A549 (cell line): ENCODE data around the gene BUB1B. TPM values are rescaled to one million over a fixed set of nuclear protein-coding genes. Genes with fewer than 3 reads are reported as not detected.
"Not testable (repeated sequence)": the region's sequence is repeated elsewhere in the genome, so short reads cannot be mapped to it uniquely, and the experiment has no call there.

Experiments used
- ATAC-seq, 2 experiments: fragments of 200-7000 bp in 1 of 2; fragments of >200 bp in 1 of 2; cut with Nextera tagmentation in 1 of 2; cut with Tn5 transposase in 1 of 2; 3 replicates each; pipeline versions ENCODE4 v1.8.0 to v1.9.1; 2018 to 2020; ENCODE audit warnings: mild to moderate bottlenecking in 1 of 2, moderate library complexity in 1 of 2
- CTCF ChIA-PET: fragments of 300-600 bp; sonication (Branson Sonifier 250); formaldehyde crosslinking; extraction: SDS; loops from one replicate; lab custom pipeline; 2021; ENCODE audit warnings: antibody characterized with exemption, inconsistent platforms; lab: Yijun Ruan, JAX
- POLR2A ChIA-PET: fragments of 350-600 bp; formaldehyde crosslinking; extraction: SDS; loops from one replicate; lab custom pipeline; 2021; ENCODE audit warnings: antibody characterized with exemption, inconsistent platforms; lab: Yijun Ruan, JAX
- DNase-seq, 2 experiments: peaks; one replicate each; pipeline versions ENCODE4 v3.0.0 to v3.0.0-alpha.2; 2011 to 2016; ENCODE audit warnings: low read depth in 1 of 2, low spot score in 1 of 2
- FAIRE-seq: peaks from 2 replicates; lab custom pipeline; 2011; peaks lifted over from hg19 to GRCh38; lab: Jason Lieb, UNC
- H3K27ac ChIP-seq, 2 experiments: fragments of >200 bp; sonication (Bioruptor Twin); formaldehyde crosslinking; 3 replicates each; pipeline ENCODE4 v1.5.1; 2016 to 2017
- H3K4me1 ChIP-seq: fragments of >200 bp; sonication (Bioruptor Twin); formaldehyde crosslinking; 3 replicates; pipeline ENCODE4 v1.6.1; 2016
- H3K4me2 ChIP-seq: fragments of >200 bp; sonication (Bioruptor Twin); formaldehyde crosslinking; 3 replicates; pipeline ENCODE4 v1.6.1; 2016
- H3K4me3 ChIP-seq: fragments of >200 bp; sonication (Bioruptor Twin); formaldehyde crosslinking; 3 replicates; pipeline ENCODE4 v1.5.1; 2016
- H3K9me3 ChIP-seq: fragments of >200 bp; sonication (Bioruptor Twin); formaldehyde crosslinking; 3 replicates; pipeline ENCODE4 v1.6.1; 2016
- CBX8 ChIP-seq: fragments of 200-600 bp; sonication (generic); IDR thresholded peaks from 2 replicates; pipeline ENCODE4 v1.6.1; 2016
- CHD2 ChIP-seq: fragments of 150-350 bp; IDR thresholded peaks from 2 replicates; pipeline ENCODE4 v1.6.1; 2014; ENCODE audit warnings: low read length; ENCODE audit not compliant: partially characterized antibody
- CHD4 ChIP-seq: fragments of 200-600 bp; sonication (generic); IDR thresholded peaks from 2 replicates; pipeline ENCODE4 v1.6.1; 2016; ENCODE audit warnings: antibody characterized with exemption, mild to moderate bottlenecking, borderline replicate concordance
- CTCF ChIP-seq: fragments of >200 bp; sonication (Bioruptor Twin); formaldehyde crosslinking; IDR thresholded peaks from 3 replicates; pipeline ENCODE4 v1.5.1; 2016
- EHMT2 ChIP-seq: fragments of 200-600 bp; sonication (generic); IDR thresholded peaks from 2 replicates; pipeline ENCODE4 v1.6.1; 2016; ENCODE audit warnings: antibody characterized with exemption, low read depth, mild to moderate bottlenecking, moderate library complexity
- ELK1 ChIP-seq: fragments of 150-350 bp; IDR thresholded peaks from 2 replicates; pipeline ENCODE4 v1.6.1; 2014; ENCODE audit warnings: low read depth, mild to moderate bottlenecking, low read length
- EP300 ChIP-seq, 2 experiments: fragments of >200 bp; sonication (Bioruptor Twin); formaldehyde crosslinking; IDR thresholded peaks; 2 replicates in 1 of 2; 3 replicates in 1 of 2; pipeline ENCODE4 v1.6.1; 2016 to 2017
- FOXS1 ChIP-seq: fragments of 250-450 bp; sonication (Bioruptor Pico); IDR thresholded peaks from 2 replicates; pipeline ENCODE4 v1.5.0; 2020; ENCODE audit warnings: mild to moderate bottlenecking, moderate library complexity
- HDAC2 ChIP-seq: fragments of 200-600 bp; sonication (generic); IDR thresholded peaks from 2 replicates; pipeline ENCODE4 v1.6.1; 2016
- HMGXB4 ChIP-seq: fragments of 250-450 bp; sonication (Bioruptor Pico); IDR thresholded peaks from 2 replicates; pipeline ENCODE4 v1.5.0; 2021; ENCODE audit warnings: mild to moderate bottlenecking, moderate library complexity, borderline replicate concordance
- HOXB5 ChIP-seq: fragments of 250-450 bp; sonication (Bioruptor Pico); IDR thresholded peaks from 2 replicates; pipeline ENCODE4 v1.5.0; 2020; ENCODE audit warnings: mild to moderate bottlenecking, moderate library complexity
- JUN ChIP-seq, 2 experiments: fragments of >200 bp; sonication (Bioruptor Twin); formaldehyde crosslinking; IDR thresholded peaks; 2 replicates in 1 of 2; 3 replicates in 1 of 2; pipeline ENCODE4 v1.6.1; 2016 to 2017
- MAX ChIP-seq: IDR thresholded peaks from 2 replicates; pipeline ENCODE4 v1.6.1; 2012
- MAZ ChIP-seq: fragments of 150-350 bp; IDR thresholded peaks from 2 replicates; pipeline ENCODE4 v1.6.1; 2014; ENCODE audit warnings: antibody characterized with exemption, low read depth, low read length, borderline replicate concordance
- NFE2L2 ChIP-seq: fragments of 150-350 bp; conservative IDR thresholded peaks from 2 replicates; pipeline ENCODE4 v1.6.1; 2014; ENCODE audit warnings: low read length
- NPAS2 ChIP-seq: fragments of 250-450 bp; sonication (Bioruptor Pico); IDR thresholded peaks from 2 replicates; pipeline ENCODE4 v1.8.0; 2022; ENCODE audit warnings: mild to moderate bottlenecking, moderate library complexity, borderline replicate concordance
- PBX3 ChIP-seq: IDR thresholded peaks from 2 replicates; pipeline ENCODE4 v1.6.1; 2012
- POLR2A ChIP-seq: IDR thresholded peaks from 2 replicates; pipeline ENCODE4 v1.6.1; 2012; ENCODE audit warnings: mild to moderate bottlenecking, low read length
- RCOR1 ChIP-seq: fragments of 150-350 bp; IDR thresholded peaks from 2 replicates; pipeline ENCODE4 v1.6.1; 2014; ENCODE audit warnings: antibody characterized with exemption, low read length, low read depth
- SREBF2 ChIP-seq: fragments of 450-650 bp; IDR thresholded peaks from 2 replicates; pipeline ENCODE4 v1.6.1; 2014; ENCODE audit warnings: mild to moderate bottlenecking, moderate library complexity
- ZFP36 ChIP-seq: fragments of 450-650 bp; IDR thresholded peaks from 2 replicates; pipeline ENCODE4 v1.6.1; 2014; ENCODE audit warnings: borderline replicate concordance; ENCODE audit not compliant: partially characterized antibody
- ZNF302 ChIP-seq: fragments of 250-450 bp; sonication (Bioruptor Pico); IDR thresholded peaks from 2 replicates; pipeline ENCODE4 v1.9.0; 2021; ENCODE audit warnings: inconsistent platforms, mild to moderate bottlenecking, moderate library complexity
- WGBS: methylation state at CpG from one replicate; pipeline ENCODE4 v1.1.6; 2017; ENCODE audit errors: missing lambda C conversion rate; 5-methylcytosine and 5-hydroxymethylcytosine counted together
- polyA plus RNA-seq, 4 experiments: library from polyadenylated mRNA; depleted of rRNA in 3 of 4; stranded (reverse); fragments of >200 nt; fragmentation: RNase III in 1 of 4; extraction: RNeasy Plus Mini Kit Qiagen cat#74134 plus additional on column Dnase treatment in 1 of 4; gene quantifications; 2 replicates in 3 of 4; 3 replicates in 1 of 4; pipeline ENCODE4 v1.2.3, GENCODE V29; 2011 to 2017

Gene BUB1B
- polyA plus RNA-seq, 2 of the 4 experiments (the other 2 are of a cell fraction), result 37.5 to 50.2 TPM

- ATAC-seq, H3K27ac ChIP-seq, FAIRE-seq, POLR2A ChIA-PET, H3K4me3 ChIP-seq, H3K4me2 ChIP-seq, H3K9me3 ChIP-seq, H3K4me1 ChIP-seq, CTCF ChIA-PET, DNase-seq: not testable (repeated sequence)
- WGBS, result 71% methylated on average over 1 of the region's 1 CpG
These were observed 24.9 kb upstream of the BUB1B start for GRCh38 chr15:40135846-40136450.

- ChIA-PET POLR2A (no interaction called here), CTCF (no interaction called here)
- ATAC-seq (no peak), DNase-seq (no peak), FAIRE-seq (no peak)
- Histone ChIP-seq H3K4me3 (no peak overlapping the region), H3K4me1 (no peaks in the 10 kb centered on the region), H3K27ac (no peak overlapping the region), H3K4me2 (no peak overlapping the region), H3K9me3 (no peaks in the 10 kb centered on the region)
- WGBS, result 64% methylated on average over 5 of the region's 6 CpGs
- TF ChIP-seq NPAS2 (CRISPR knock-in tag) (no peak), MAZ (no peak), EHMT2 (no peak), PBX3 (no peak), EP300 (IDR thresholded peaks at IDR 0.05) (no peak), ZFP36 (no peak), NFE2L2 (no peak), HDAC2 (no peak), RCOR1 (no peak), ELK1 (no peak), JUN (IDR thresholded peaks at IDR 0.05) (no peak)
These were observed 24.2 kb upstream of the BUB1B start for GRCh38 chr15:40136470-40137302.

- CTCF ChIA-PET, result no interaction called here
- no peak for FAIRE-seq
- ATAC-seq, result no peak
- H3K4me3 ChIP-seq, result no peak overlapping the region
- H3K27ac ChIP-seq, result no peak overlapping the region
- H3K4me2 ChIP-seq, result no peak overlapping the region
- no peak for DNase-seq
- H3K4me1 ChIP-seq, result no peaks in the 10 kb centered on the region
- POLR2A ChIA-PET, result no interaction called here
- H3K9me3 ChIP-seq, result no peaks in the 10 kb centered on the region
- whole genome bisulfite sequencing, result 88% methylated on average over 11 of the region's 11 CpGs
- TF ChIP-seq CHD4 (no peak), PBX3 (no peak), CHD2 (no peak), MAX (no peak), NPAS2 (CRISPR knock-in tag) (no peak), HOXB5 (CRISPR knock-in tag) (no peak), HMGXB4 (no peak), SREBF2 (no peak), CBX8 (no peak), FOXS1 (no peak), ZNF302 (no peak), CTCF (no peak), POLR2A (no peak)
These were observed 23.3 kb upstream of the BUB1B start for GRCh38 chr15:40137303-40138200.
